ENCODE measurements around the gene IL15.

IL15 gene

GRCh38 chr4:141763374-141763773 is 127.0 kb downstream of the IL15 start:
- no peaks in the 10 kb centered on the region for H3K9me3 ChIP-seq (ENCODE audit: insufficient read depth, low read depth, low read length)
- TF ChIP-seq EZH2phosphoT487 (IDR thresholded peaks at IDR 0.05; ENCODE audit: borderline replicate concordance) (no peak), CTCF (conservative IDR thresholded peaks at IDR 0.05; ENCODE audit: low read length) (no peak)
- no peak overlapping the region for H3K4me3 ChIP-seq (ENCODE audit: low read length, poor library complexity, severe bottlenecking)
- H3F3A ChIP-seq (ENCODE audit: low read depth) = no peaks in the 10 kb centered on the region
- H3K9me2 ChIP-seq (replicated peaks; ENCODE audit: low read depth, low read length) = no peaks in the 10 kb centered on the region
- no peaks in the 10 kb centered on the region for H3K36me3 ChIP-seq (ENCODE audit: insufficient read depth, low read length)
- no peaks in the 10 kb centered on the region for H4K20me1 ChIP-seq (ENCODE audit: insufficient read depth, low read length, poor library complexity, severe bottlenecking)
- no peaks in the 10 kb centered on the region for H3K79me2 ChIP-seq (ENCODE audit: insufficient read depth, low read length)
- H3K27me3 ChIP-seq (ENCODE audit: insufficient read depth, low read length, poor library complexity, severe bottlenecking) = no peaks in the 10 kb centered on the region
- peaks cover 18% of the 10 kb centered on the region for H3K4me1 ChIP-seq (ENCODE audit: insufficient read depth, low read length, poor library complexity, severe bottlenecking)
- no peak overlapping the region for H3K4me2 ChIP-seq (ENCODE audit: low read depth, low read length, poor library complexity, severe bottlenecking)
- H3K9ac ChIP-seq (ENCODE audit: low read depth, low read length, poor library complexity, severe bottlenecking) = no peak overlapping the region
- H2AFZ ChIP-seq (ENCODE audit: low read length) = no peak overlapping the region

GRCh38 chr4:141768954-141769353 is 132.6 kb downstream of the IL15 start:
- Histone ChIP-seq H3K27me3 (ENCODE audit: insufficient read depth, low read length, poor library complexity, severe bottlenecking) (no peaks in the 10 kb centered on the region), H4K20me1 (ENCODE audit: insufficient read depth, low read length, poor library complexity, severe bottlenecking) (no peaks in the 10 kb centered on the region), H3K4me1 (ENCODE audit: insufficient read depth, low read length, poor library complexity, severe bottlenecking) (peaks cover 7% of the 10 kb centered on the region), H3K9me3 (ENCODE audit: insufficient read depth, low read depth, low read length) (no peaks in the 10 kb centered on the region), H3K9me2 (replicated peaks; ENCODE audit: low read depth, low read length) (no peaks in the 10 kb centered on the region), H3K4me2 (ENCODE audit: low read depth, low read length, poor library complexity, severe bottlenecking) (no peak overlapping the region), H3K4me3 (ENCODE audit: low read length, poor library complexity, severe bottlenecking) (no peak overlapping the region), H3K79me2 (ENCODE audit: insufficient read depth, low read length) (no peaks in the 10 kb centered on the region), H3K9ac (ENCODE audit: low read depth, low read length, poor library complexity, severe bottlenecking) (no peak overlapping the region), H3K36me3 (ENCODE audit: insufficient read depth, low read length) (no peaks in the 10 kb centered on the region), H3F3A (ENCODE audit: low read depth) (no peaks in the 10 kb centered on the region), H2AFZ (ENCODE audit: low read length) (no peak overlapping the region)
- no peak for TF ChIP-seq CTCF (conservative IDR thresholded peaks at IDR 0.05; ENCODE audit: low read length)
- no peak for TF ChIP-seq EZH2phosphoT487 (IDR thresholded peaks at IDR 0.05; ENCODE audit: borderline replicate concordance)

GRCh38 chr4:141771889-141772830 is 135.8 kb downstream of the IL15 start:
- H3K79me2 ChIP-seq (ENCODE audit: insufficient read depth, low read length) = no peaks in the 10 kb centered on the region
- H3F3A ChIP-seq (ENCODE audit: low read depth) = no peaks in the 10 kb centered on the region
- no peaks in the 10 kb centered on the region for H3K9me3 ChIP-seq (ENCODE audit: insufficient read depth, low read depth, low read length)
- peaks cover 7% of the 10 kb centered on the region for H3K4me1 ChIP-seq (ENCODE audit: insufficient read depth, low read length, poor library complexity, severe bottlenecking)
- no peaks in the 10 kb centered on the region for H3K36me3 ChIP-seq (ENCODE audit: insufficient read depth, low read length)
- peak overlapping the region; percentile 8 for H3K4me2 ChIP-seq (ENCODE audit: low read depth, low read length, poor library complexity, severe bottlenecking)
- H3K4me3 ChIP-seq (ENCODE audit: low read length, poor library complexity, severe bottlenecking) = no peak overlapping the region
- H3K9me2 ChIP-seq (replicated peaks; ENCODE audit: low read depth, low read length) = no peaks in the 10 kb centered on the region
- H3K27me3 ChIP-seq (ENCODE audit: insufficient read depth, low read length, poor library complexity, severe bottlenecking) = no peaks in the 10 kb centered on the region
- H4K20me1 ChIP-seq (ENCODE audit: insufficient read depth, low read length, poor library complexity, severe bottlenecking) = no peaks in the 10 kb centered on the region
- no peak overlapping the region for H3K9ac ChIP-seq (ENCODE audit: low read depth, low read length, poor library complexity, severe bottlenecking)
- TF ChIP-seq EZH2phosphoT487 (IDR thresholded peaks at IDR 0.05; ENCODE audit: borderline replicate concordance) = no peak
- no peak for TF ChIP-seq CTCF (conservative IDR thresholded peaks at IDR 0.05; ENCODE audit: low read length)
- peak overlapping the region; percentile 77 for H2AFZ ChIP-seq (ENCODE audit: low read length)

Data from Loucy (cell line).